HG02970 (cell line): Measurements from ENCODE around the gene KHDRBS2.

ENCODE experiments used
- ATAC-seq: cut with Tn5 transposase; IDR thresholded peaks from one replicate; pipeline ENCODE4 v1.9.1; 2021; ENCODE audit warnings: mild to moderate bottlenecking, moderate library complexity, moderate number of reproducible peaks; ENCODE audit not compliant: unreplicated experiment, low FRiP score

KHDRBS2 gene

DNA sequence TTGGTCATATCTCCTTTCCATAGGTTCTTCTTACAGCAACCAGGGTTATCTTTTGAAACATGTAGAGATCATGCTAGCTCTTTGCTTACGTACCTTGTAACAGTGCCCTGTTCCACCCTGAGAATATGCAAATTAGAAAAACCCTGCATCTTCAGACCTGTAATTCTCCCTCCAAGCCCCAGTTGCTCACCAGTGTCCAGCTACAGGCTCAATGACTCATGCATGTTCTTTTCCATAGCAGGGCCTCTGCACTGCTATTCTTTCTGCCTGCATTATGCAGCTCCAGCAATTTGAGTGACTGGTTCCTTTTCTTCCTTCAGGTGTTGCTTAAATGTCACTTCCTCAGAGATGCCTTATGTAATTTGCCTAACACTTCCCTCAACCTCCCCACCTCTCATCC is 636.2 kb downstream of the KHDRBS2 start:
- ATAC-seq: no peak

DNA sequence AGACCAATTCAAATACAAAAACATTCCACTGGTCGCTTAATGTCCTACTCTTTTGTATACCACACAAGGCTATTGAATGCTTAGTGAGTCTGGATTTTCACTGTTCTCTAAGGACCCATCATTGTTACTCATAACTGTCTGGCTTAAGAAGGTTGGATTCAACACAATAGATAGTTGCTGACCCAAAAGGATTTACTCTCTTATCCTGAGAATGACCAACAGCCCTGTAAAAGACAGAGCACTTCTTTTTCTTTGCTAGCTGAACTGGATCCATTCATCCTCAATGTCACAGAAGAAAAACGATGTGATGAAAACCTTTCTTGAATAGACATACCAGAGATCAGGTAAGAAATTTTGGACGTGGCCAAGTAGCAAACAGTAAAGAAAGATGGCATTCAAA is 645.6 kb downstream of the KHDRBS2 start:
- ATAC-seq: no peak
